Stimulated activated CD4-positive, alpha-beta T cell treated with anti-CD3 and anti-CD28 coated beads, Interleukin-4, amount 100 ng/mL, for 1 hour (primary cell): ENCODE data around the gene RBM10.

Experiments used
- DNase-seq: peaks from one replicate; pipeline ENCODE4 v3.0.0-alpha.2; 2020

The RBM10 gene

GRCh38 chrX:47176101-47176740 lies 31.2 kb downstream of the RBM10 start:
- DNase-seq: no peak

GRCh38 chrX:47177079-47177478 lies 32.1 kb downstream of the RBM10 start:
- no peak for DNase-seq

DNA sequence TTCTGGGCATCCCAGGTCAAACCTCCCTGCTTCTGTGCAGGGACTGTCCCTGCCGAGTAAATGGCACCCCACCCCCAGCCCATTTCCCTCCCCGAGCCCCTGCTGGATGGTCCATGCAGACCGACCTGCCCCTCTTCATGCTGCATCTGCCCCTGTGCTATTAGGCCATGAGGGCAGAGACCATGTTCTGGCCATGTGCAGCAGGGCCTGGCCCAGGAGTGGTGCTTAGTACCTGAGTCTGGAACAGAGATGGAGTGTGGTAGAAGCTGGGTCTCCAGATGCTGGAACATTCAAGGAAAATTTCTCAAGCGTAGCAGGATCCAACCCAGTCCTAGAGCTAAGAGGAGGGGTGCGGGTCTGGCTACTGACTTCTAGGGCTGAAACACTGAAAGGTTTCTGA lies 33.3 kb downstream of the RBM10 start:
- DNase-seq: no peak

DNA sequence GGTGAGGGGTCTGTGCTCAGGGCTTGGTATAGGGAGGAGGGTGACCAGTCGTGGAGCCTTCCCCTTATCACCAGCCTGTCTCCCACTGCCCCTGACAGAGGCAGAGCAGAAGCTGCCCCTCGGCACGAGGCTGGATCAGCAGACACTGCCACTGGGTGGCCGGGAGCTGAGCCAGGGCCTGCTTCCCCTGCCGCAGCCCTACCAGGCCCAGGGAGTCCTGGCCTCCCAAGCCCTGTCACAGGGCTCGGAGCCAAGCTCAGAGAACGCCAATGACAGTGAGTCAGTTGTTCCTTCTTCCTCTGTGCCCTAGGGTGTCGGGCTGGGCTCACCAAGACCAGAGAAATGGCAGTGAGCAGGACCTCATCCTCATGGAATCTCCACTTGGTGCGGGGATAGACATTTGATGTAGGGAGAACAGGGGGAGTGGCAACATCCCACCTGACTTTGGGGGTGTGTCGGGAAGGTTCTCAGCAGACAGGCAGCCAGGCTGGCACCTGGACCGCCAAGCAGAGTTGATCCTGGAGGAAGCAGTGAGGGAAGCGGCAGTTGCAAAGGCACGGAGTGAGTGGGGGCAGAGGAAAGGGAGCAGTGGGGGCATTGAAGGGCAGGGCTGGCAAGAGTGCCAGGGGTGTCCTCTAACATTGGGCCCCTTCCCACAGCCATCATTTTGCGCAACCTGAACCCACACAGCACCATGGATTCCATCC lies 34.4 kb downstream of the RBM10 start:
- DNase-seq: no peak

DNA sequence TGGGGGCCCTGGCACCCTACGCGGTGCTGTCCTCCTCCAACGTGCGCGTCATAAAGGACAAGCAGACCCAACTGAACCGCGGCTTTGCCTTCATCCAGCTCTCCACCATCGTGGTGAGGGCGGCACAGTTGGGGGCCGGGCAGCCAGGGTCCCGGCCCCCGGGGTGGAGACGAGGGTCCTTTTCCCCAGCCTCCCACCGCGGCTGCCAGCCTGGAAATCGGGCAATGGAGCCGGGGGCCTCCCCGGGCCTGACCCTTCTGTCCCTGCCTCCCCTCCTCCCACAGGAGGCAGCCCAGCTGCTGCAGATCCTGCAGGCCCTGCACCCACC lies 34.9 kb downstream of the RBM10 start:
- no peak for DNase-seq

DNA sequence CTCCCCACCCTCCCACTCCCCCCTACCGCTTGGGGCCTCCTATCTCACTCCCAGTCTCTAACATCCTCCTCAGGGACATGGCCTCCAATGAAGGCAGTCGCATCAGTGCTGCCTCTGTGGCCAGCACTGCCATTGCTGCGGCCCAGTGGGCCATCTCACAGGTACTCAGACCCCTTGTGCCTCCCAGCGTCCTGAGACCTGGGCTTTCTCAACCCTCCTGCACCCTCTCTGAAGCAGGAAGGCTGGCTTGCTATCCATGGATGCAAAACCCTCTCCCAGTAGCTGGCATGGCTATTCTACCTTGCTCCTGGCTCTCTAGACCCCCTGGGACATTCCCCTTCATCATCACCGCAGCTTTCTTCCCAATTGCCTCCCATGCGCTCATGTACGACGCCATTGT lies 35.3 kb downstream of the RBM10 start:
- no peak for DNase-seq

DNA sequence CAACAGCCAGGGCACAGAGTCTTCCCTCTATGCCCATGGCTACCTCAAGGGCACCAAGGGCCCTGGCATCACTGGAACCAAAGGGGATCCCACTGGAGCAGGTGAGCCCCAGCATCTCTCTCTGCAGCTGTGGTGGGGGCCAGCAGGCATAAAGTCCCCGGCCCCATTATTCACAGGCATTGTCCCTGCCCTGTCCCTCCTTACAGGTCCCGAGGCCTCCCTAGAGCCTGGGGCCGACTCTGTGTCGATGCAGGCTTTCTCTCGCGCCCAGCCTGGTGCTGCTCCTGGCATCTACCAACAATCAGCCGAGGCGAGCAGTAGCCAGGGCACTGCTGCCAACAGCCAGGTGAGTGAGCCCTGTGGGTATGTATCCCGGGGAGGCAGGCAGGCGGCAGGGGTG lies 36.3 kb downstream of the RBM10 start:
- DNase-seq: no peak

- DNase-seq: no peak
Measured at GRCh38 chrX:47182106-47182700, 37.2 kb downstream of the RBM10 start.

GRCh38 chrX:47184486-47184885 lies 39.5 kb downstream of the RBM10 start:
- no peak for DNase-seq

GRCh38 chrX:47185241-47185640 lies 40.2 kb downstream of the RBM10 start:
- no peak for DNase-seq

DNA sequence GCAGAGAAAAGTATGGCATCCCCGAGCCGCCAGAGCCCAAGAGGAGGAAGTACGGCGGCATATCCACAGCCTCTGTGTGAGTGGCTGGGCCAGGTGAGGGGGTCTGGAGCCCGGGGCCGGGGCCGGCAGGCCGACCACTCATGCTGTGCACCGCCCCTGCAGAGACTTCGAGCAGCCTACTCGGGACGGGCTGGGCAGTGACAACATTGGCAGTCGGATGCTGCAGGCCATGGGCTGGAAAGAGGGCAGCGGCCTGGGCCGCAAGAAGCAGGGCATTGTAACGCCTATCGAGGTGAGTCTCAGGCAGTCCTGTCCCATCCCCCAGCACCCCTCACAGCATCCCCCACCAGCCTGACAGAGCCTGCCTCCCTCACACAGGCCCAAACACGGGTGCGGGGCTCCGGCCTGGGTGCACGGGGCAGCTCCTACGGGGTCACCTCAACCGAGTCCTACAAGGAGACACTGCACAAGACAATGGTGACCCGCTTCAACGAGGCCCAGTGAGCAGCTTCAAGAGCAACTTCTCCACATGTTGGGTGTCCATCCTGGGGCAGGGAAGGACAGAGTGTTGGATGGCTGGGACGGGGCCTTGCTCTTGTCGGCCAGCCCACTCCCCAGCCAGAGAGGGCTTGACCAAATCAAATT lies 41.2 kb downstream of the RBM10 start:
- DNase-seq: no peak

GRCh38 chrX:47187106-47187677 lies 42.2 kb downstream of the RBM10 start:
- no peak for DNase-seq

DNA sequence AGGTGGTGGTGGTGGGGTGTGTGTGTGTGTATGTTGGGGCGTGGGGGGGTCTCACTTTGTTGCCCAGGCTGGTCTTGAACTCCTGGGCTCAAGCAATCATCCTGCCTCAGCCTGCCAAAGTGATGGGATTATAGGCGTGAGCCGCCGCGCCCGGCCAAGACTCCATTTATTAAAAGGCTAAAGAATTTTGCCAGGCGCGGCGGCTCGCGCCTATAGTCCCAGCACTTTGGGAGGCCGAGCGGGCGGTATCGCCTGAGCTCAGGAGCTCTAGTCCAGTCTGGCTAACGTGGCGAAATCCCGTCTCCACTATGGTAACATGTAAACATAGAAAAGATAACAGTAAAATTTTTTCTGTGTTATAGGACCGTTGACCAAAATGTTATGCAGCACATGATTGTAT lies 44.9 kb downstream of the RBM10 start:
- DNase-seq: no peak

- peak; percentile 78 for DNase-seq
Measured at GRCh38 chrX:47190445-47191269, 45.6 kb downstream of the RBM10 start.

DNA sequence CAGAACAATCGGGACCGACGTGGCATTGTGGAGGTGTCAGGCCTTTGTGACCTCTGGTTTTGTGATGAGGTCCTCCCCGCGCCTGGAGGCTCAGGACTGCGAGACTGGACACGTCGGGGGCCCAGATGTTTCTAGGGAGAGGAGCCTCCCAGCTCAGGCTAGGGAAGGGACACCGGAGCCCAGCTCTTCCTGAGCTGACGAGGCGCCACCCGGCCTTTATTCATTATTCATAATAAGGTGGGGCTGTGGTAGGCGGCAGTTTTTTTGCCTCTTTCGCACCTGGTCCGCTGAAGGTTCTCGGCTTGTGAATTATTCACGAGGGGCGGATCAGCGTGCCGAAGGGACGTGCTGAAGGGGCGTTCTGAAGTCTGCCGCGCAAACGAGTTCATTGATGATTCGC lies 46.3 kb downstream of the RBM10 start:
- DNase-seq: peak; percentile 46

DNA sequence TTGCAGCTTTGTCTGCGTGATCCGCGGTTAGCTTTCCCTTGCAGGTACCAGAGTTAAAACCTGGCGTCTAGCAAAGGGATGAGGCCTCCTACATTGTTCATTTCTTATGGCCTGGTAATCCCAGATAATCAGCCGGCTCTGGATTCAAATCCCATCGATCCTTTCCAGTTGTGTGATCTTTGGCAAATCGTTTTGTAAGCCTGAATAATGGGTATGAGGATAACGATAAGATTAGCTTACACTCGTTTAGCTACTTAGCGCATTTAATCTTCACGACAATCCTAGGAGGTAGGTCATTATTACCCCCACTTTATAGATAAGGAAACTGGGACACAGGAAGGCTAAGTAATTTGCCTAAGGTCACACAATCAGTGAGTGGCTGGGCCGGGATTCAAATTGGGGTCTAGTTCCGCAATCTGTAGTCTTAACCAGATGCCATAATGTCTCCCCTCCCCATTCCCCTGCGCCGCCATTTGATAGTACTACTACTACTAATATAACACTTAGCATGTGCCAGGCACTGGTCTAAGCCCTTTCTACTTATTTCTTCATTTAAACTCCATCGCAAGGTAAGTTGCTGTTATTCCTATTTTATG lies 46.9 kb downstream of the RBM10 start:
- no peak for DNase-seq

GRCh38 chrX:47193475-47194193 lies 48.6 kb downstream of the RBM10 start, which contains the start of gene UBA1:
Gene UBA1, plus strand, starts transcription at chrX:47193829. Its CDS starts 4,974 bp downstream, at chrX:47198803.
- peak; percentile 85 for DNase-seq

GRCh38 chrX:47194194-47194787 lies 49.3 kb downstream of the RBM10 start:
- no peak for DNase-seq

- no peak for DNase-seq
Measured at GRCh38 chrX:47196098-47196497, 51.1 kb downstream of the RBM10 start.

DNA sequence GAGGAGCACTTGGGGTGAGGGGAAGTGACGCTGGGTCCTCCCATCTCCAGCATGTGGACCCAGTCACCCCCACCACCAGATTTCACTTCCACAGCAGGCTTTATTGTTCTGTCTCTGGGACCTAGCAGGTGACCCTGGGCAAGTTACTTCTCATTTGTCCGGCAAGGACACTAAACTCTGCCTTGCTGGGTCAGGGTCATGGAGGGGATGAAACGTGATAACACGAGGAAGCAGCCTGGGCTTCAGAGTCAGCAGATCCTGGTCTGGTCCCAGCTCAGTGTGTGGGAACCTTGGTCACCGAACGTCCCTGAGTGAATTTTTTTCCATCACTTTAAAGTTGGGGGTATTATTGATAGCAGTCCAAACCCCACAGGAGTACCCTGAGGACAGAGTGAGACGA lies 52.5 kb downstream of the RBM10 start:
- no peak for DNase-seq

- no peak for DNase-seq
Measured at GRCh38 chrX:47198026-47198686, 53.1 kb downstream of the RBM10 start.
